Left cardiac atrium (tissue), 4 donors: ENCODE results near the gene MAP2K6. TPM values are rescaled to one million over a fixed set of nuclear protein-coding genes. Genes with fewer than 3 reads are reported as not detected.
"Not testable (repeated sequence)": the region's sequence is repeated elsewhere in the genome, so short reads cannot be mapped to it uniquely, and the experiment has no call there.

Experiments used
- ATAC-seq, 2 donors: fragments of 200-7000 bp; cut with Tn5 transposase; one replicate each; pipeline ENCODE4 v1.9.1; 2020; ENCODE audit warnings: mild to moderate bottlenecking in 2 of 2, moderate library complexity in 2 of 2
- DNase-seq: peaks from one replicate; pipeline ENCODE4 v3.0.0-alpha.2; 2020
- intact Hi-C, 2 donors: fragments of 100-400 bp; cut with DNase I; formaldehyde crosslinking; loops; one replicate each; pipeline versions ENCODE4 v1.14.1 to v1.15.1; 2022 to 2023
- total RNA-seq, 2 donors: library from RNA; stranded (reverse); fragmentation: NEBNext Ultra II Directional; extraction: Animal tissue kit (Norgen Biotek cat#: 25700); gene quantifications; one replicate each; pipeline ENCODE4 v1.2.1, GENCODE V29; 2021
- donor health status: DM: no; HTN: yes; CAD: no.
- donor health status: DM: no; HTN: yes; CAD: no; lungs with severe emphysema.
- donor health status: DM: yes; HTN: yes; CAD: no.
- donor health status: Dilated cardiomyopathy.

MAP2K6 gene
- total RNA-seq, 2 donors from 2014 or later, result 3.2 to 7.4 TPM

GRCh38 chr17:69479756-69480155 is 65.3 kb downstream of the MAP2K6 start:
- intact Hi-C loops, DNase-seq, ATAC-seq: not testable (repeated sequence)

GRCh38 chr17:69480245-69480644 is 65.7 kb downstream of the MAP2K6 start:
- no peak for DNase-seq
- intact Hi-C loops, result no loop called here
- peak in 1 of 2 donors; percentile 81 for ATAC-seq

- DNase-seq (no peak), ATAC-seq (peak; percentile 59 to 88)
- intact Hi-C loops, result no loop called here
These were observed 70.8 kb downstream of the MAP2K6 start for GRCh38 chr17:69485251-69485661.

- no peak for DNase-seq
- intact Hi-C loops, result no loop called here
- no peak for ATAC-seq
These were observed 71.6 kb downstream of the MAP2K6 start for GRCh38 chr17:69485901-69486643.

- DNase-seq (no peak), ATAC-seq (no peak)
- intact Hi-C loops, result no loop called here
These were observed 72.5 kb downstream of the MAP2K6 start for GRCh38 chr17:69486779-69487637.

DNA sequence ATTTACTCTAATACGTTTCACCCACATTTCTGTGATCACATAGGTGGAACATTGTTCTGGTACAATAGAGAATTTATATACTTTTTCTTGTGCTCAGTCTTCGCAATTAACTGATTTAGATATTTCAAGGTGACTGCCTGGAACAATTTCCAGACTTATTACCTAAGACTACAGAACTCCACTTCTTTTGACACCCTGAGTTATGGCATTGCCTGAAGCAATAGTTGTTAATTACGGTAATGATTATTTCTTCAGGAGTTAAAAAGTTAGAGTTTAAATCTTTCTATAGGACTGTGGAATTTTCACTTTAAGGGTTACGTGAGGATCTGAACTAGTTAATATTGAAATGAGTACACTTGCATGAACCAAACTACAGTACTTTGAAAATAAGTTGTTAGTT is 74.8 kb downstream of the MAP2K6 start:
- ATAC-seq (no peak), DNase-seq (no peak)
- intact Hi-C loops, result no loop called here

- intact Hi-C loops, result no loop called here
- DNase-seq, result no peak
- no peak for ATAC-seq
These were observed 78.0 kb downstream of the MAP2K6 start for GRCh38 chr17:69492410-69493071.

DNA sequence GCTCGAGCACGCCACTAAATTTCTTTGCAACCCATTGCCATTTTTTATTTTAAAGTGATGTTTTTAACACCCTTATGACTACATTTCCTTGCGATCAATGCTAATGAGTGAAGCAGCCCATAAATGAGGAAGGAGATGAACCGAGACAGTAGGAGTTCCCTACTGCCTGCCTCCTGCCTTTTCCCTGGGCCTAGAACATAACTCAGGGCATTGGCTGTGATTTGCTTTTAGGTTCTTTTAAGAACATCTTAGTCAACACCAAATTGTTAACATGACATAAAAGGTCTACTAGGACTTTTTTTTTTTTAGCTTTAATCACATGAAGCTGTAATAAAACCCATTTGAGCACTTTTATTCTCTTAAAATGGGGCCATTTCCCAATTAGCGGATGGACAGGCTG is 81.3 kb downstream of the MAP2K6 start:
- DNase-seq (no peak), ATAC-seq (no peak)
- intact Hi-C loops, result no loop called here

DNA sequence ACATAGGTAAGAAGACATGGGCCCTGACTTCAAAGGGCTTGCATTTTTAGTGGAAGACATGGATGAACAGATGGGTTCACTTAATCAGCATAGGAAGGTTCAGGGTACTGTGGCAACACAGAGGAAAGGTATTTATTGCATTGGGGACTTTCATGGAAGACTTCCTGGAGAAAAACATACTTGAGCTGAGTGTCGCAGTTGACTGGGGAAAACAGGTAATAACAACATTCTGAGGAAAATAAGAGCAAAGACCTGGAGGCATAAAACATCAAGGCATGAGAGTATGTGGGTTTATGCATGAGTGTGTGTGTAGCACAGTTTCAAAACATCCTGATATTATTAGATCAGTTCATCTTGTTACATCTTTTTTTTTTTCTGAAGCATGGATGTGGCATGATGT is 82.7 kb downstream of the MAP2K6 start:
- intact Hi-C loops, result no loop called here
- ATAC-seq (no peak), DNase-seq (no peak)

DNA sequence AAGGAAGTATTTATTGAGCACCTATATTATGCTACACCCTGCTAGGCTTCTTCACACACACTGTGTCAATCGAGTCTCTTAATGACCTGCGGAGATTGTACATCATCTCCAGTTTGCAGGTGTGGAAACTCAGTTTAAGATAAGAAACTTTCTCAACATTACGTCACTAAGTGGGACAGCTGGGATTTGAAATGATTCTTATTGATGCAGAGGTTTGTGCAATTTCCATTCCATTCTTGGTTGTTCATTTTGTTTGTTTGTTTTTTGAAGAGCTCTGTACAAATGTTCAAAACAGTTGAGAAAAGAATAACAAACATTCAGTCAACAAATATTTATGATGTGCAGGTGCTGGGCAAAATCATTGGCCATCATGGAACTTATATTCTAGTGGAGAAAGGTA is 84.8 kb downstream of the MAP2K6 start:
- intact Hi-C loops, result no loop called here
- DNase-seq, result no peak
- no peak for ATAC-seq

DNA sequence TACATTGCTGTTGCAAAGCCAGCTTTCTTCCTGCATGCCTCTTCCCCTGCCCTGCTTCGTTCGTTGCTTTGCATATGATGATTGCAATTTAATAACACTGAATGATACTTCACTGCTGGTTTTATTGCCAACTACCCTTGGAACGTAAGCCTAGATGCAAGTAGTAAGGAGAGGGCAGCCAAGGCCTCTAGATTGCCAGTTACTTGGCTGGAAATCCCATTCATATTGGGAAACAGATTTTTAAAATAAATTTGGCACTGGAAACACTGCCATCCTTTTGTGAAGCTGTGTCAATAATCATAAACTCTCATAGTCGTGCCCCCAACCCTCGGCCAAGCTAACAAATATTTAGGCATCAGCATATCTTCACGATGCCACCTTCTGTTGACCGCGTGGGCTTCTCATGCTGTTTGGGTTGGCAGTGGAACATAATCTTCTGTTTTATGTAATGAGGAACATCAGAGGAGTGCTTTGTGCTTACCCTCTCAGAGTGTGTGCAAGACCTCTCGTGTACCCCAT is 86.5 kb downstream of the MAP2K6 start:
- intact Hi-C loops, result no loop called here
- DNase-seq (no peak), ATAC-seq (peak; percentile 44 to 79)

- DNase-seq (no peak), ATAC-seq (peak; percentile 68 to 72)
These were observed 87.3 kb downstream of the MAP2K6 start for GRCh38 chr17:69501591-69502468.

GRCh38 chr17:69503711-69504110 is 89.2 kb downstream of the MAP2K6 start:
- ATAC-seq, result no peak
- DNase-seq, result no peak
- intact Hi-C loops, result no loop called here

More at GRCh38 chr17:69501591-69502468, 87.3 kb downstream of the MAP2K6 start:
- intact Hi-C loops, result no loop called here

GRCh38 chr17:69505740-69506139 is 91.2 kb downstream of the MAP2K6 start:
- ATAC-seq (no peak), DNase-seq (no peak)
- intact Hi-C loops, result no loop called here

DNA sequence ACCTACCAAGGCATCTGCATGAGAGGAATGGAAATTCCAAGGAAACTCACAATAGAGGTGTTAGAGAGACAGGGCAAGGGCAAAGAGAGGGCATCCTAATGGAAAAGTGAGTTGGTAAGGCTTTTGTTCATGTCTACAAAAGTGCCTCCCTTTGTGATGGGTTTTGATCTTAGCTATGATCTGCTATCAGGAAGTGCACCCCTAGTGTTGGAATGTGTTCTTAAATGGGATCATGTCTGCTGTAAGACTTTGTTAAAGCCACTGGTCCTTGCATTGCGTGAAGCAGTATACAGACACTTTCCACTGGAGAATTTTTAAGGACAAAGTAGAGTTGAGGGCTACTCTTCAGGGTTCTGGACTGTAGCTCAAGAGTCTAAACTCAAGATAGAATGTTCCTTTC is 92.0 kb downstream of the MAP2K6 start:
- no peak for DNase-seq
- intact Hi-C loops, result no loop called here
- no peak for ATAC-seq

GRCh38 chr17:69508814-69509213 is 94.3 kb downstream of the MAP2K6 start:
- no peak for ATAC-seq
- intact Hi-C loops, result no loop called here
- DNase-seq, result no peak

DNA sequence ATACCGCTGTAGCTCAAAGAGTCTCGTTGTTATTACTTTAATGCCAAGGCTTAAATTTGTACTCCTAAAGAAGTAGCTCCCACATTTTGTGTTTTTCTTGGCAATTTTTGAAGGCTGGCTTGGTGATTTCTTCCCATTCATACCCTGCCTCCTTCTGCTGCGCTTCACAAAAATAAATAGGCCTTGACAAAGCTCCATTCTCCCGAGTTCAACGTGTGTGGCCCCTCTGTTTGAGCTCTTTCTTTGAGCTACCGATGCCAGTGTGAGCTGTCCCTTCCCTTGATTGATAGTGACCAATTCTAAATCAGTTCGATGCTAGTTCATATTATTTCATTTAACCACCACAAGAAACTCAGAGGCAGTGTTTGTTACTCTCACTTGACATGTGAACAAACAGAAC is 96.8 kb downstream of the MAP2K6 start:
- DNase-seq (no peak), ATAC-seq (no peak)
- intact Hi-C loops, result no loop called here

DNA sequence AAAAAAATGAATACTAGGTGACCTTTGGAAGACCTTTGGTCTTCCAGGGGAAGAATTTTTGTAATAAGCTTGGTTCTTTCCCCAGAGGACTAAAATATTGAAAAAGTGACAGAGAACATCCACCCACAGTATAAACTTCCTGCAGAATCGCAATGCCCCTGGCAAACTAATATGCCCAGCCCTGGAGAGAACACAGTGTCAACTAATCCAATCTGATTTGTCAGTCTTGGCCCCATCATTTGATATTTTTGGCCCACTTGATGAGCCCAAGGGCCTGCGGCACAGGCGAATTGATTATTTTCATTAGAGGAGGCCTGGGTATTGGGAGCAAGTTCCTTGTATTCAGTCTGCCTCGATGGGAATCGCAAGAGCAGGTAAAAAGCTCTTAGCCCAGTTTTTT is 98.4 kb downstream of the MAP2K6 start:
- ATAC-seq (no peak), DNase-seq (no peak)
- intact Hi-C loops, result no loop called here

- intact Hi-C loops, result no loop called here
- ATAC-seq (no peak), DNase-seq (no peak)
These were observed 101.7 kb downstream of the MAP2K6 start for GRCh38 chr17:69516225-69516624.
